HepG2 (cell line): ENCODE results near the gene LCAT. TPM values are rescaled to one million over a fixed set of nuclear protein-coding genes. Genes with fewer than 3 reads are reported as not detected.

ENCODE experiments used
- AGO1 ChIP-seq: fragments of 200-400 bp; formaldehyde crosslinking; IDR thresholded peaks from 2 replicates; pipeline ENCODE4 v1.6.1; 2017; ENCODE audit warnings: mild to moderate bottlenecking, low read depth, low read length, moderate library complexity; ENCODE audit not compliant: poor library complexity, severe bottlenecking
- ARNT2 ChIP-seq: sonication (generic); formaldehyde crosslinking; IDR thresholded peaks from 2 replicates; pipeline ENCODE4 v1.8.0; 2022; ENCODE audit warnings: mild to moderate bottlenecking, low read depth, missing genetic modification reagents, moderate library complexity
- CCAR2 ChIP-seq: fragments of 200-400 bp; formaldehyde crosslinking; optimal IDR thresholded peaks from 2 replicates; pipeline ENCODE3; 2018; ENCODE audit warnings: low read depth, mild to moderate bottlenecking, low read length, moderate library complexity
- KLF11 ChIP-seq: IDR thresholded peaks from 2 replicates; pipeline ENCODE4 v1.6.1; 2016; ENCODE audit warnings: missing compliant biosample characterization
- KLF9 ChIP-seq: IDR thresholded peaks from 2 replicates; pipeline ENCODE4 v1.6.1; 2016; ENCODE audit warnings: low read depth
- MBNL3 ChIP-seq: fragments of 250-450 bp; sonication (Bioruptor Pico); conservative IDR thresholded peaks from 2 replicates; pipeline ENCODE4 v1.8.0; 2022; ENCODE audit warnings: mild to moderate bottlenecking, inconsistent platforms
- NONO ChIP-seq, 2 experiments: fragments of 450-650 bp in 1 of 2; sonication (generic) in 1 of 2; formaldehyde crosslinking in 1 of 2; IDR thresholded peaks in 1 of 2; conservative IDR thresholded peaks in 1 of 2; 2 replicates each; pipeline versions ENCODE4 v1.6.1 to v1.8.0; 2017 to 2022; ENCODE audit warnings: mild to moderate bottlenecking in 1 of 2, missing genetic modification reagents in 1 of 2, moderate library complexity in 1 of 2
- NR3C1 ChIP-seq: sonication (generic); formaldehyde crosslinking; IDR thresholded peaks from 2 replicates; pipeline ENCODE4 v1.4.0; 2020; ENCODE audit warnings: missing genetic modification reagents
- SNAPC2 ChIP-seq: sonication (generic); formaldehyde crosslinking; IDR thresholded peaks from 2 replicates; pipeline ENCODE4 v1.8.1; 2022; ENCODE audit warnings: mild to moderate bottlenecking, missing genetic modification reagents
- SNRNP70 ChIP-seq: fragments of 200-400 bp; formaldehyde crosslinking; IDR thresholded peaks from 2 replicates; pipeline ENCODE4 v1.6.1; 2017; ENCODE audit warnings: mild to moderate bottlenecking, low read depth, low read length, moderate library complexity
- SP2 ChIP-seq: sonication (generic); formaldehyde crosslinking; IDR thresholded peaks from 2 replicates; pipeline ENCODE4 v1.5.1; 2020; ENCODE audit warnings: mild to moderate bottlenecking, missing genetic modification reagents
- TCF7L2 ChIP-seq: IDR thresholded peaks from 2 replicates; pipeline ENCODE4 v1.6.1; 2011; ENCODE audit warnings: mild to moderate bottlenecking, low read depth, low read length, moderate library complexity
- TFDP1 ChIP-seq: IDR thresholded peaks from 2 replicates; pipeline ENCODE4 v1.6.1; 2016; ENCODE audit warnings: missing compliant biosample characterization, missing genetic modification reagents, borderline replicate concordance
- XRCC5 ChIP-seq: fragments of 200-400 bp; formaldehyde crosslinking; optimal IDR thresholded peaks from 2 replicates; pipeline ENCODE3; 2017; ENCODE audit warnings: mild to moderate bottlenecking, low read length
- ZBTB38 ChIP-seq: sonication (generic); formaldehyde crosslinking; IDR thresholded peaks from 2 replicates; pipeline ENCODE4 v1.5.1; 2020; ENCODE audit warnings: mild to moderate bottlenecking, missing genetic modification reagents
- ZBTB7B ChIP-seq: sonication (generic); formaldehyde crosslinking; IDR thresholded peaks from 2 replicates; pipeline ENCODE4 v1.4.0; 2020; ENCODE audit warnings: missing genetic modification reagents
- ZBTB8A ChIP-seq: sonication (generic); formaldehyde crosslinking; IDR thresholded peaks from 2 replicates; pipeline ENCODE4 v1.4.0; 2020; ENCODE audit warnings: mild to moderate bottlenecking, low read depth, missing genetic modification reagents, borderline replicate concordance
- ZC3H13 ChIP-seq: sonication (generic); formaldehyde crosslinking; IDR thresholded peaks from 2 replicates; pipeline ENCODE4 v1.8.1; 2023; ENCODE audit warnings: mild to moderate bottlenecking, missing genetic modification reagents, moderate library complexity
- ZFP91 ChIP-seq: sonication (generic); formaldehyde crosslinking; IDR thresholded peaks from 2 replicates; pipeline ENCODE4 v1.9.0; 2022; ENCODE audit warnings: missing genetic modification reagents, mild to moderate bottlenecking, borderline replicate concordance
- ZNF317 ChIP-seq: sonication (generic); formaldehyde crosslinking; IDR thresholded peaks from 2 replicates; pipeline ENCODE4 v1.5.0; 2020; ENCODE audit warnings: mild to moderate bottlenecking, missing genetic modification reagents
- ZNF33A ChIP-seq: sonication (generic); formaldehyde crosslinking; IDR thresholded peaks from 2 replicates; pipeline ENCODE4 v1.5.1; 2020; ENCODE audit warnings: missing genetic modification reagents, mild to moderate bottlenecking, moderate library complexity, borderline replicate concordance
- ZNF382 ChIP-seq: sonication (generic); formaldehyde crosslinking; IDR thresholded peaks from 2 replicates; pipeline ENCODE4 v1.5.0; 2020; ENCODE audit warnings: missing genetic modification reagents, mild to moderate bottlenecking, borderline replicate concordance
- ZNF567 ChIP-seq: sonication (generic); formaldehyde crosslinking; IDR thresholded peaks from 2 replicates; pipeline ENCODE4 v1.8.1; 2023; ENCODE audit warnings: mild to moderate bottlenecking, missing genetic modification reagents, borderline replicate concordance
- ZNF652 ChIP-seq: IDR thresholded peaks from 2 replicates; pipeline ENCODE4 v1.6.1; 2016; ENCODE audit warnings: low read depth, borderline replicate concordance
- ZNF749 ChIP-seq: sonication (generic); formaldehyde crosslinking; IDR thresholded peaks from 2 replicates; pipeline ENCODE4 v1.8.0; 2022; ENCODE audit warnings: mild to moderate bottlenecking, missing genetic modification reagents, moderate library complexity, borderline replicate concordance
- polyA plus RNA-seq, 8 experiments: library from polyadenylated mRNA; depleted of rRNA in 3 of 8; stranded (reverse) in 7 of 8; unstranded in 1 of 8; fragments of >200 nt; fragmentation: Illumina TruSeq in 4 of 8; extraction: Trizol in 4 of 8; gene quantifications; 2 replicates each; pipeline versions ENCODE4 v1.2.1 to v1.2.3, GENCODE V29; 2011 to 2016; ENCODE audit warnings: low read depth in 4 of 8, missing spikeins in 1 of 8, mixed read lengths in 1 of 8; ENCODE audit not compliant: insufficient read depth in 1 of 8
- total RNA-seq, 5 experiments: library from RNA; depleted of rRNA; stranded (reverse); fragments of >200 nt; fragmentation: Illumina TruSeq; extraction: Trizol; gene quantifications; 2 replicates each; pipeline ENCODE4 v1.2.3, GENCODE V29; 2016; ENCODE audit warnings: low read depth in 1 of 5
- TF ChIP-seq, protein P1 (sequence below): sonication (generic); formaldehyde crosslinking; IDR thresholded peaks from 2 replicates; pipeline ENCODE4 v1.5.0; 2020; ENCODE audit warnings: mild to moderate bottlenecking, missing genetic modification reagents, borderline replicate concordance

LCAT gene
- total and polyA plus RNA-seq, 2 of the 13 experiments (the other 11 are each of a cell fraction or from before 2014, with no cell fraction given) = 36.1 to 38.9 TPM

DNA sequence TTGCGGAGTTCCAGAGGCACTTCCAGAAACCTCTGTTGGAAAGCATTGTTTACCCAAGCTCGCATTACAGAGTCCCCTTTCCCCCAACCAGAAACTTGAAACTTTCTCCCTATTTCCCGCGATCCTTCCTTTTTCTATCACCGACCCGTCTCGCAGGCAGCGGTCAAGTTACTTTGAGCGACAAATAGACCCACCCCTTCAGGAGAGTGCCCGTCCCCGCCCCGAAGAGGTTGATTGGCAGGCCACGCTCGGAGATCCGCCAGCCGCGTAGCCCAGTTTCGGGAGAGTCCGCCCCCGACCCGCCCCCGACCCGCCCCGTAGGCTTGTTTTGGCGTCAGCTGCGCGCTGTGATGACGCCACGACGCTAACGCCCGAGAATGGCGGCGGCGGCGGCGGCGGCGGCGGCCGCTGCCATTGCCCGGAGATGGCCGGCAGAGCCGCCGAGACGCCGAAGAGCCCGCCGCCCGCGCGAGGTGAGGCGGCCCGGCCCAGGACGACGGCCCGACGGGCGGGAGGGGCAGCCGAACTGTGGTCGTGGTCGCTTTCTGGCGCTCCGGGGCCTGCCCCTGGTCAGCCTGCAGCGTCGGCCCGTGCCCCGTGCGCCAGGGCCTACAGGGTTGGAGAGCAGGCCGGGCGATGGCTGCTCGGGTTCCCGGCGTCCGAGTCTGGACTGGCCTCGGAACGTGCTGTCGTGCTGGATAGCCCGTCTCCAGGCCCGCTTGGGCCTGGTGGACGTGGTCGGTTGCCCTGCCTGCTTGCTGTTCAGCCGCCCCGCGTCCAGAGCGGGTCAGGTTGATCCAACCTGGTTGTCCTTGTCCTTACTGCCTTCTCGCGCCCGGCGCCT, 50.8 kb downstream of the LCAT start, which contains the start of gene PSKH1 (continued):
- TF ChIP-seq XRCC5 (peak; percentile 62), SNAPC2 (CRISPR knock-in tag) (no peak), ZNF317 (CRISPR knock-in tag) (peak; percentile 43; the same call in 1 of the 2 replicates), ZBTB7B (CRISPR knock-in tag) (no peak), KLF9 (CRISPR knock-in tag) (no peak), ZNF749 (no peak), KLF11 (no peak), MBNL3 (CRISPR knock-in tag) (no peak), CCAR2 (no peak), ARNT2 (peak; percentile 86; the same call in 1 of the 2 replicates), ZBTB8A (CRISPR knock-in tag) (no peak), ZNF382 (CRISPR knock-in tag) (no peak), NR3C1 (CRISPR knock-in tag) (no peak), SP2 (peak; percentile 88), TCF7L2 (no peak), AGO1 (no peak), NONO (IDR thresholded peaks at IDR 0.05) (no peak), NONO (CRISPR knock-in tag; conservative IDR thresholded peaks at IDR 0.05) (no peak), ZNF567 (peak; percentile 95), ZBTB38 (CRISPR knock-in tag) (peak; percentile 54; the same call in 1 of the 2 replicates), ZC3H13 (CRISPR knock-in tag) (no peak), ZNF33A (CRISPR knock-in tag) (no peak), TFDP1 (no peak; the same call in 1 of the 2 replicates), ZNF652 (CRISPR knock-in tag) (no peak), ZFP91 (CRISPR knock-in tag) (peak; percentile 76; the same call in 1 of the 2 replicates), SNRNP70 (no peak)
- TF ChIP-seq, protein P1, sequence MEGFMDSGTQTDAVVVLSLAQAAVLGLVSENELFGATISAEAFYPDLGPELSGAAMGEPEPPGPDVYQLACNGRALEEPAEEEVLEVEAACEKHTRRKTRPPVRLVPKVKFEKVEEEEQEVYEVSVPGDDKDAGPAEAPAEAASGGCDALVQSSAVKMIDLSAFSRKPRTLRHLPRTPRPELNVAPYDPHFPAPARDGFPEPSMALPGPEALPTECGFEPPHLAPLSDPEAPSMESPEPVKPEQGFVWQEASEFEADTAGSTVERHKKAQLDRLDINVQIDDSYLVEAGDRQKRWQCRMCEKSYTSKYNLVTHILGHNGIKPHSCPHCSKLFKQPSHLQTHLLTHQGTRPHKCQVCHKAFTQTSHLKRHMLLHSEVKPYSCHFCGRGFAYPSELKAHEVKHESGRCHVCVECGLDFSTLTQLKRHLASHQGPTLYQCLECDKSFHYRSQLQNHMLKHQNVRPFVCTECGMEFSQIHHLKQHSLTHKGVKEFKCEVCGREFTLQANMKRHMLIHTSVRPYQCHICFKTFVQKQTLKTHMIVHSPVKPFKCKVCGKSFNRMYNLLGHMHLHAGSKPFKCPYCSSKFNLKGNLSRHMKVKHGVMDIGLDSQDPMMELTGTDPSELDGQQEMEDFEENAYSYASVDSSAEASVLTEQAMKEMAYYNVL (CRISPR knock-in tag) = peak; percentile 53; the same call in 1 of the 2 replicates
